ENCODE data around the gene PRLH. TPM values are rescaled to one million over a fixed set of nuclear protein-coding genes. Genes with fewer than 3 reads are reported as not detected.

Gene PRLH
- total RNA-seq, 5 donors from 2014 or later (not counting 1 experiment from before 2014, with no cell fraction given), result not detected

- H3K27ac ChIP-seq (ENCODE audit: low read length), result no peak overlapping the region
- CTCF ChIA-PET, result no interaction called here
- ATAC-seq (replicated peaks in 1 of 4) (no peak), DNase-seq (no peak)
- Mint-ChIP-seq H3K9me3 (no peaks in the 10 kb centered on the region), H3K36me3 (no peaks in the 10 kb centered on the region), H3K4me3 (no peak overlapping the region), H3K27me3 (peaks cover 1 to 8% of the 10 kb centered on the region in 2 donors), H3K27ac (no peak overlapping the region), H3K4me1 (no peaks in the 10 kb centered on the region)
- no peaks in the 10 kb centered on the region for H3K9me3 ChIP-seq
- POLR2A ChIA-PET, result no interaction called here
- no peak overlapping the region for H3K4me3 ChIP-seq (ENCODE audit: control insufficient read depth in 1 of 2, extremely low read depth in 1 of 2, low read length in 1 of 2)
- WGBS (ENCODE audit: insufficient coverage), result 91% methylated on average over 13 of the region's 18 CpGs
- peaks cover 0 to 58% of the 10 kb centered on the region in 2 experiments for H3K27me3 ChIP-seq (replicated peaks in 1 of 2; ENCODE audit: control insufficient read depth in 2 of 2, extremely low read depth in 1 of 2, insufficient read depth in 2 of 2, low read length in 1 of 2)
- no peaks in the 10 kb centered on the region for H3K4me1 ChIP-seq (ENCODE audit: control insufficient read depth in 1 of 2, extremely low read depth in 1 of 2, insufficient read depth in 2 of 2, low read length in 2 of 2)
- H3K36me3 ChIP-seq (ENCODE audit: control insufficient read depth in 2 of 2, extremely low read depth in 1 of 2, insufficient read depth in 1 of 2, low read length in 1 of 2), result no peaks in the 10 kb centered on the region
These were observed 27.5 kb upstream of the PRLH start for GRCh38 chr2:237538901-237539300.

- Histone ChIP-seq H3K27ac (ENCODE audit: low read length) (no peak overlapping the region), H3K4me1 (ENCODE audit: control insufficient read depth in 1 of 2, extremely low read depth in 1 of 2, insufficient read depth in 2 of 2, low read length in 2 of 2) (no peaks in the 10 kb centered on the region), H3K4me3 (ENCODE audit: control insufficient read depth in 1 of 2, extremely low read depth in 1 of 2, low read length in 1 of 2) (no peak overlapping the region), H3K9me3 (no peaks in the 10 kb centered on the region), H3K36me3 (ENCODE audit: control insufficient read depth in 2 of 2, extremely low read depth in 1 of 2, insufficient read depth in 1 of 2, low read length in 1 of 2) (no peaks in the 10 kb centered on the region), H3K27me3 (replicated peaks in 1 of 2; ENCODE audit: control insufficient read depth in 2 of 2, extremely low read depth in 1 of 2, insufficient read depth in 2 of 2, low read length in 1 of 2) (peaks cover 0 to 57% of the 10 kb centered on the region in 2 experiments)
- ChIA-PET POLR2A (no interaction called here), CTCF (no interaction called here)
- Mint-ChIP-seq H3K36me3 (no peaks in the 10 kb centered on the region), H3K4me1 (no peaks in the 10 kb centered on the region), H3K4me3 (no peak overlapping the region), H3K27ac (no peak overlapping the region), H3K27me3 (peaks cover 1 to 8% of the 10 kb centered on the region in 2 donors), H3K9me3 (no peaks in the 10 kb centered on the region)
- 100% methylated on average over 1 of the region's 6 CpGs for WGBS (ENCODE audit: insufficient coverage)
- DNase-seq, result no peak
- ATAC-seq (replicated peaks in 1 of 4), result no peak
These were observed 26.7 kb upstream of the PRLH start for GRCh38 chr2:237539681-237540080.

GRCh38 chr2:237540223-237540775 is 26.1 kb upstream of the PRLH start:
- Histone ChIP-seq H3K27me3 (replicated peaks in 1 of 2; ENCODE audit: control insufficient read depth in 2 of 2, extremely low read depth in 1 of 2, insufficient read depth in 2 of 2, low read length in 1 of 2) (peaks cover 0 to 55% of the 10 kb centered on the region in 2 experiments), H3K4me1 (ENCODE audit: control insufficient read depth in 1 of 2, extremely low read depth in 1 of 2, insufficient read depth in 2 of 2, low read length in 2 of 2) (no peaks in the 10 kb centered on the region), H3K36me3 (ENCODE audit: control insufficient read depth in 2 of 2, extremely low read depth in 1 of 2, insufficient read depth in 1 of 2, low read length in 1 of 2) (no peaks in the 10 kb centered on the region), H3K27ac (ENCODE audit: low read length) (no peak overlapping the region), H3K4me3 (ENCODE audit: control insufficient read depth in 1 of 2, extremely low read depth in 1 of 2, low read length in 1 of 2) (no peak overlapping the region), H3K9me3 (no peaks in the 10 kb centered on the region)
- ChIA-PET CTCF (no interaction called here), POLR2A (no interaction called here)
- DNase-seq, result no peak
- Mint-ChIP-seq H3K9me3 (no peaks in the 10 kb centered on the region), H3K27ac (no peak overlapping the region), H3K36me3 (no peaks in the 10 kb centered on the region), H3K4me3 (no peak overlapping the region), H3K27me3 (peaks cover 1 to 8% of the 10 kb centered on the region in 2 donors), H3K4me1 (no peaks in the 10 kb centered on the region)
- no peak for ATAC-seq (replicated peaks in 1 of 4)
- 79% methylated on average over 13 of the region's 13 CpGs for WGBS (ENCODE audit: insufficient coverage)

- Histone ChIP-seq H3K27me3 (replicated peaks in 1 of 2; ENCODE audit: control insufficient read depth in 2 of 2, extremely low read depth in 1 of 2, insufficient read depth in 2 of 2, low read length in 1 of 2) (peaks cover 0 to 55% of the 10 kb centered on the region in 2 experiments), H3K4me1 (ENCODE audit: control insufficient read depth in 1 of 2, extremely low read depth in 1 of 2, insufficient read depth in 2 of 2, low read length in 2 of 2) (no peaks in the 10 kb centered on the region), H3K4me3 (ENCODE audit: control insufficient read depth in 1 of 2, extremely low read depth in 1 of 2, low read length in 1 of 2) (no peak overlapping the region), H3K27ac (ENCODE audit: low read length) (no peak overlapping the region), H3K9me3 (no peaks in the 10 kb centered on the region), H3K36me3 (ENCODE audit: control insufficient read depth in 2 of 2, extremely low read depth in 1 of 2, insufficient read depth in 1 of 2, low read length in 1 of 2) (no peaks in the 10 kb centered on the region)
- ChIA-PET POLR2A (no interaction called here), CTCF (interaction anchor here in 1 of 2 donors (0.6 kb wide), 1 partner anchor 364 kb away, joined by 3 read pairs; no protein-coding TSS in a partner anchor)
- Mint-ChIP-seq H3K4me1 (no peaks in the 10 kb centered on the region), H3K27me3 (peaks cover 1 to 8% of the 10 kb centered on the region in 2 donors), H3K36me3 (no peaks in the 10 kb centered on the region), H3K4me3 (no peak overlapping the region), H3K27ac (no peak overlapping the region), H3K9me3 (no peaks in the 10 kb centered on the region)
- ATAC-seq (replicated peaks in 1 of 4) (no peak), DNase-seq (no peak)
- 69% methylated on average over 4 of the region's 6 CpGs for WGBS (ENCODE audit: insufficient coverage)
These were observed 25.6 kb upstream of the PRLH start for GRCh38 chr2:237540823-237541222.

- no peak for DNase-seq
- 76% methylated on average over 3 of the region's 5 CpGs for WGBS (ENCODE audit: insufficient coverage)
- Mint-ChIP-seq H3K4me3 (no peak overlapping the region), H3K36me3 (no peaks in the 10 kb centered on the region), H3K27ac (no peak overlapping the region), H3K27me3 (peaks cover 1 to 8% of the 10 kb centered on the region in 2 donors), H3K9me3 (no peaks in the 10 kb centered on the region), H3K4me1 (no peaks in the 10 kb centered on the region)
- ChIA-PET CTCF (interaction anchor here in 1 of 2 donors (0.6 kb wide), 1 partner anchor 364 kb away, joined by 3 read pairs; no protein-coding TSS in a partner anchor), POLR2A (no interaction called here)
- Histone ChIP-seq H3K9me3 (no peaks in the 10 kb centered on the region), H3K4me1 (ENCODE audit: control insufficient read depth in 1 of 2, extremely low read depth in 1 of 2, insufficient read depth in 2 of 2, low read length in 2 of 2) (no peaks in the 10 kb centered on the region), H3K4me3 (ENCODE audit: control insufficient read depth in 1 of 2, extremely low read depth in 1 of 2, low read length in 1 of 2) (no peak overlapping the region), H3K36me3 (ENCODE audit: control insufficient read depth in 2 of 2, extremely low read depth in 1 of 2, insufficient read depth in 1 of 2, low read length in 1 of 2) (no peaks in the 10 kb centered on the region), H3K27ac (ENCODE audit: low read length) (no peak overlapping the region), H3K27me3 (replicated peaks in 1 of 2; ENCODE audit: control insufficient read depth in 2 of 2, extremely low read depth in 1 of 2, insufficient read depth in 2 of 2, low read length in 1 of 2) (peaks cover 0 to 52% of the 10 kb centered on the region in 2 experiments)
- no peak for ATAC-seq (replicated peaks in 1 of 4)
These were observed 25.1 kb upstream of the PRLH start for GRCh38 chr2:237541243-237541642.

GRCh38 chr2:237542001-237542704 is 24.2 kb upstream of the PRLH start:
- Mint-ChIP-seq H3K27ac (no peak overlapping the region), H3K36me3 (no peaks in the 10 kb centered on the region), H3K4me3 (no peak overlapping the region), H3K9me3 (no peaks in the 10 kb centered on the region), H3K4me1 (no peaks in the 10 kb centered on the region), H3K27me3 (peaks cover 3 to 8% of the 10 kb centered on the region in 2 donors)
- WGBS (ENCODE audit: insufficient coverage), result 87% methylated on average over 16 of the region's 18 CpGs
- Histone ChIP-seq H3K9me3 (no peaks in the 10 kb centered on the region), H3K36me3 (ENCODE audit: control insufficient read depth in 2 of 2, extremely low read depth in 1 of 2, insufficient read depth in 1 of 2, low read length in 1 of 2) (no peaks in the 10 kb centered on the region), H3K27me3 (replicated peaks in 1 of 2; ENCODE audit: control insufficient read depth in 2 of 2, extremely low read depth in 1 of 2, insufficient read depth in 2 of 2, low read length in 1 of 2) (peaks cover 0 to 44% of the 10 kb centered on the region in 2 experiments), H3K4me3 (ENCODE audit: control insufficient read depth in 1 of 2, extremely low read depth in 1 of 2, low read length in 1 of 2) (no peak overlapping the region), H3K27ac (ENCODE audit: low read length) (no peak overlapping the region), H3K4me1 (ENCODE audit: control insufficient read depth in 1 of 2, extremely low read depth in 1 of 2, insufficient read depth in 2 of 2, low read length in 2 of 2) (no peaks in the 10 kb centered on the region)
- DNase-seq (no peak), ATAC-seq (replicated peaks in 1 of 4) (no peak)
- CTCF ChIA-PET, result no interaction called here
- POLR2A ChIA-PET, result no interaction called here
